ENCODE data around the gene CD226.
"Not testable (repeated sequence)": the region's sequence is repeated elsewhere in the genome, so short reads cannot be mapped to it uniquely, and the experiment has no call there.

Gene CD226

DNA sequence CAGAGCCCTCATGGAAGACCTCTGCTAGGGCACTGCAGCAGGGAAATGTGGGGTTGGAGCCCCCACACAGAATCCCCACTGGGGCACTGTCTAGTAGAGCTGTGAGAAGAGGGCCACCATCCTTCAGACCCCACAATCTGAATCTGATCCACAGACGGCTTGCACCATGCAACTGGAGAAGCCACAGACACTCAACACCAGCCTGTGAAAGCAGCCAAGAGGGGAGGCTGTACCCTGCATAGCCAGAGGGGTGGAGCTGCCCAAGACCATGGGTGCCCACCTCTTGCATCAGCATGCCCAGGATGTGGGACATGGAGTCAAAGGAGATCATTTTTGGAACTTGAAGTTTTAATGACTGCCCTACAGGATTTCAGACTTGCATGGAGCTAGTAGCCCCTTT, 6.5 kb downstream of the CD226 start:
- DNase-seq (ENCODE audit: low read depth), result no peak
- H3K4me3 ChIP-seq (ENCODE audit: low read length), result no peak overlapping the region
- TF ChIP-seq, protein P1, sequence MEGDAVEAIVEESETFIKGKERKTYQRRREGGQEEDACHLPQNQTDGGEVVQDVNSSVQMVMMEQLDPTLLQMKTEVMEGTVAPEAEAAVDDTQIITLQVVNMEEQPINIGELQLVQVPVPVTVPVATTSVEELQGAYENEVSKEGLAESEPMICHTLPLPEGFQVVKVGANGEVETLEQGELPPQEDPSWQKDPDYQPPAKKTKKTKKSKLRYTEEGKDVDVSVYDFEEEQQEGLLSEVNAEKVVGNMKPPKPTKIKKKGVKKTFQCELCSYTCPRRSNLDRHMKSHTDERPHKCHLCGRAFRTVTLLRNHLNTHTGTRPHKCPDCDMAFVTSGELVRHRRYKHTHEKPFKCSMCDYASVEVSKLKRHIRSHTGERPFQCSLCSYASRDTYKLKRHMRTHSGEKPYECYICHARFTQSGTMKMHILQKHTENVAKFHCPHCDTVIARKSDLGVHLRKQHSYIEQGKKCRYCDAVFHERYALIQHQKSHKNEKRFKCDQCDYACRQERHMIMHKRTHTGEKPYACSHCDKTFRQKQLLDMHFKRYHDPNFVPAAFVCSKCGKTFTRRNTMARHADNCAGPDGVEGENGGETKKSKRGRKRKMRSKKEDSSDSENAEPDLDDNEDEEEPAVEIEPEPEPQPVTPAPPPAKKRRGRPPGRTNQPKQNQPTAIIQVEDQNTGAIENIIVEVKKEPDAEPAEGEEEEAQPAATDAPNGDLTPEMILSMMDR (IDR thresholded peaks at IDR 0.05; ENCODE audit: insufficient read depth, low read depth, low read length, missing control alignments), result no peak

- DNase-seq (ENCODE audit: low read depth); H3K4me3 ChIP-seq (ENCODE audit: low read length): not testable (repeated sequence)
Measured at GRCh38 chr18:69939812-69940211, 7.9 kb downstream of the CD226 start.

GRCh38 chr18:69936191-69936558, 11.5 kb downstream of the CD226 start:
- DNase-seq (ENCODE audit: low read depth), result no peak
- no peak overlapping the region for H3K4me3 ChIP-seq (ENCODE audit: low read length)

GRCh38 chr18:69935319-69936190, 12.1 kb downstream of the CD226 start:
- TF ChIP-seq, protein P1 (IDR thresholded peaks at IDR 0.05; ENCODE audit: insufficient read depth, low read depth, low read length, missing control alignments), result no peak
- no peak overlapping the region for H3K4me3 ChIP-seq (ENCODE audit: low read length)
- DNase-seq (ENCODE audit: low read depth), result peak; percentile 49

More at GRCh38 chr18:69936191-69936558, 11.5 kb downstream of the CD226 start:
- TF ChIP-seq, protein P1 (IDR thresholded peaks at IDR 0.05; ENCODE audit: insufficient read depth, low read depth, low read length, missing control alignments), result no peak

DNA sequence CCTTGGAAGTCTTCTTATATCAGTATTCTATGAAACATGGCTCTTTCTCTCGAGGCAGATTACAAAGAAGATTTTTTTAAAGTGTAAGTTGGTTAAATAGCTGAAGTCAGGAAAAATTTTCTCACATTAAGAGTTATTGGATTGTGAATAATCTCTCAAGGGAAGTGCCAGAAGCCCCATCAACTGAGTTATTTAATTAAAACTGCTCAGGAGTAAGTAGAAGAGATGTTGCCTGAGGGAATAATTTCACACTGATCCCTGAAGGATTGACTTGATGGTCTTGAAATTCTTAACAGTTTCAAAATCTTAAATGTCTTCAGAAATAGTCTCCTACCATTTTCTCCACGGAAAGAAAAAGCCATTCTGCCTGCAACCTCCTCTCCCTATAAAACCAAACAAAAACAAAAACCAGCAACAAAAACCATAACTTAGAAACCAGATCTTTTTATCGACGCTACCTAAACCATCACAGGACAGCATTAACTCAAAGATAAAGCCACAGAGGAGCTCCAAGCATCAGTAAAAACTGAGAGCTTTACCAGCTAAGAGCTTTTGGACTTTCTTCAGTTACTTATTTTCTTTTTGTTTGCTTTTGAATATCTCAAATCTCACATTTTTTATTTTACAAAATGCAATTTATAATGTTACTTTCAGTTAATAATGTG, 12.9 kb downstream of the CD226 start:
- TF ChIP-seq, protein P1 (IDR thresholded peaks at IDR 0.05; ENCODE audit: insufficient read depth, low read depth, low read length, missing control alignments), result no peak
- no peak for DNase-seq (ENCODE audit: low read depth)
- H3K4me3 ChIP-seq (ENCODE audit: low read length), result no peak overlapping the region

GRCh38 chr18:69929041-69929774, 18.5 kb downstream of the CD226 start:
- no peak overlapping the region for H3K4me3 ChIP-seq (ENCODE audit: low read length)
- TF ChIP-seq, protein P1 (IDR thresholded peaks at IDR 0.05; ENCODE audit: insufficient read depth, low read depth, low read length, missing control alignments), result no peak
- DNase-seq (ENCODE audit: low read depth), result no peak

DNA sequence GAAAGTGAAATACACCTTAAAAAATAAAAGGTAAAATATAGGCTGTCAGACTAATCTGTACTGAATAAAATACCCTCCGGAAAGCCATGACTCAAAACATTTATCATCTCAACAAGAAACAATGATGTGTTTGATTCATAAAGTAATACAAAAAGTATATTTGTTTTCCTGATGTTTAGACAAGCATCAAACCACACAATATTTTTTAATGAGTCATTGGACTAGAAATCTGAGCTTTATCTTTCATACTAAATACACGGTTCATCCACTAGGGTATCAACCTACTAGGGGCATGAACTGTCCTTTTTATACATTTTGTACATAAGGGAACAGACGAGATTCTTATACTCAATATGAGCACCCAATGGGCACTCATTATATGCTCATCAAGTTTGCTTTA, 31.3 kb downstream of the CD226 start:
- no peak overlapping the region for H3K4me3 ChIP-seq (ENCODE audit: low read length)
- TF ChIP-seq, protein P1 (IDR thresholded peaks at IDR 0.05; ENCODE audit: insufficient read depth, low read depth, low read length, missing control alignments), result no peak
- DNase-seq (ENCODE audit: low read depth), result peak; percentile 45

Data from epithelial cell of esophagus (primary cell).